ENCODE measurements around the gene TEX26. TPM values are rescaled to one million over a fixed set of nuclear protein-coding genes. Genes with fewer than 3 reads are reported as not detected.

TEX26 gene
- total RNA-seq, 1 experiment from 2014 or later, result not detected

GRCh38 chr13:30892966-30893365, 39.5 kb upstream of the TEX26 start:
- CTCF ChIA-PET, result no interaction called here
- H3K4me3 Mint-ChIP-seq (ENCODE audit: low read depth, unreplicated experiment), result no peak overlapping the region
- BruUV-seq (replicated peaks), result no TSS peak
- DNase-seq, result peak; percentile 51
- no peaks in the 10 kb centered on the region for H3K9me3 Mint-ChIP-seq (ENCODE audit: low read depth, unreplicated experiment)
- peak; percentile 21 for TF ChIP-seq CTCF (IDR thresholded peaks at IDR 0.05; ENCODE audit: unreplicated experiment)
- H3K36me3 Mint-ChIP-seq (ENCODE audit: insufficient read depth, unreplicated experiment), result no peaks in the 10 kb centered on the region
- H3K4me1 Mint-ChIP-seq (ENCODE audit: low read depth, unreplicated experiment), result no peaks in the 10 kb centered on the region
- H3K27ac Mint-ChIP-seq (ENCODE audit: unreplicated experiment), result no peak overlapping the region
- intact Hi-C loops (cut with micrococcal nuclease; ENCODE audit: unreplicated experiment), result no loop called here
- H3K27me3 Mint-ChIP-seq (ENCODE audit: unreplicated experiment), result no peaks in the 10 kb centered on the region

- Mint-ChIP-seq H3K36me3 (ENCODE audit: insufficient read depth, unreplicated experiment) (no peaks in the 10 kb centered on the region), H3K27ac (ENCODE audit: unreplicated experiment) (no peak overlapping the region), H3K27me3 (ENCODE audit: unreplicated experiment) (peaks cover 8% of the 10 kb centered on the region), H3K9me3 (ENCODE audit: low read depth, unreplicated experiment) (no peaks in the 10 kb centered on the region), H3K4me3 (ENCODE audit: low read depth, unreplicated experiment) (no peak overlapping the region), H3K4me1 (ENCODE audit: low read depth, unreplicated experiment) (peaks cover 9% of the 10 kb centered on the region)
- DNase-seq, result no peak
- no peak for TF ChIP-seq CTCF (IDR thresholded peaks at IDR 0.05; ENCODE audit: unreplicated experiment)
- CTCF ChIA-PET, result no interaction called here
- BruUV-seq (replicated peaks), result no TSS peak
- intact Hi-C loops (cut with micrococcal nuclease; ENCODE audit: unreplicated experiment), result no loop called here
Observed at GRCh38 chr13:30895773-30896172, 36.7 kb upstream of the TEX26 start.

GRCh38 chr13:30898070-30898469, 34.4 kb upstream of the TEX26 start:
- TF ChIP-seq CTCF (IDR thresholded peaks at IDR 0.05; ENCODE audit: unreplicated experiment), result no peak
- Mint-ChIP-seq H3K4me3 (ENCODE audit: low read depth, unreplicated experiment) (no peak overlapping the region), H3K36me3 (ENCODE audit: insufficient read depth, unreplicated experiment) (no peaks in the 10 kb centered on the region), H3K27ac (ENCODE audit: unreplicated experiment) (no peak overlapping the region), H3K27me3 (ENCODE audit: unreplicated experiment) (peaks cover 20% of the 10 kb centered on the region), H3K4me1 (ENCODE audit: low read depth, unreplicated experiment) (peaks cover 9% of the 10 kb centered on the region), H3K9me3 (ENCODE audit: low read depth, unreplicated experiment) (no peaks in the 10 kb centered on the region)
- BruUV-seq (replicated peaks), result no TSS peak
- CTCF ChIA-PET, result no interaction called here
- intact Hi-C loops (cut with micrococcal nuclease; ENCODE audit: unreplicated experiment), result no loop called here
- no peak for DNase-seq

GRCh38 chr13:30898678-30899241, 33.7 kb upstream of the TEX26 start:
- CTCF ChIA-PET, result no interaction called here
- Mint-ChIP-seq H3K9me3 (ENCODE audit: low read depth, unreplicated experiment) (no peaks in the 10 kb centered on the region), H3K27ac (ENCODE audit: unreplicated experiment) (no peak overlapping the region), H3K4me1 (ENCODE audit: low read depth, unreplicated experiment) (peaks cover 9% of the 10 kb centered on the region), H3K36me3 (ENCODE audit: insufficient read depth, unreplicated experiment) (no peaks in the 10 kb centered on the region), H3K4me3 (ENCODE audit: low read depth, unreplicated experiment) (no peak overlapping the region), H3K27me3 (ENCODE audit: unreplicated experiment) (peaks cover 25% of the 10 kb centered on the region)
- no peak for DNase-seq
- intact Hi-C loops (cut with micrococcal nuclease; ENCODE audit: unreplicated experiment), result no loop called here
- TF ChIP-seq CTCF (IDR thresholded peaks at IDR 0.05; ENCODE audit: unreplicated experiment), result no peak
- no TSS peak for BruUV-seq (replicated peaks)
